Forelimb muscle (tissue), 1 donor: ENCODE measurements around the gene ALKBH4. TPM values are rescaled to one million over a fixed set of nuclear protein-coding genes. Genes with fewer than 3 reads are reported as not detected.
"Not testable (repeated sequence)": the region's sequence is repeated elsewhere in the genome, so short reads cannot be mapped to it uniquely, and the experiment has no call there.

Source experiments
- DNase-seq: peaks from one replicate; pipeline ENCODE4 v3.0.0-alpha.2; 2013; ENCODE audit warnings: low read depth
- polyA plus RNA-seq: library from polyadenylated mRNA; unstranded; fragments of 120-200 nt; gene quantifications from one replicate; pipeline ENCODE4 v1.2.1, GENCODE V29; 2013; ENCODE audit not compliant: insufficient read length

The ALKBH4 gene
- polyA plus RNA-seq, 1 donor = 7.9 TPM

DNA sequence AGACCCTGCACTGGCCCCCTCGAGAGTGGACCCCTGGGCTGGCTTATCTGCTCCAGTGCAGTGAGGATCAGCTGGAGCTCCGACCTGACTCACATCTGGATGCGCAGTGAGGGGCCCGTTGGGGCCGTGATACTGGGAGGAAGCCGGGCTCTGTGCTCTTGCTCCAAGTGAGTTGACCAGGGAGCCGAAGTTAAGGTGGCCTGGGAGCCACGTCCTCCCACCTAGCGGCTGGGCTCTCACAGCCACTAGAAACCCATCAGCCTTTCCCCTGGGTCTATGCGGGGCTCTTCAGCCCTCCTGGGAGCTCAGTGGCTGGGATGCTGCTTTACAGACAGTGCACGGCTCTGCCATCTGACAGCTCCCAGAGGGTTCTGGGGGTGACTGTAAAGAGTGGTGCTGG lies 9.1 kb downstream of the ALKBH4 start:
- DNase-seq = no peak

GRCh38 chr7:102454932-102455331 lies 9.7 kb downstream of the ALKBH4 start:
- not testable (repeated sequence) for DNase-seq

DNA sequence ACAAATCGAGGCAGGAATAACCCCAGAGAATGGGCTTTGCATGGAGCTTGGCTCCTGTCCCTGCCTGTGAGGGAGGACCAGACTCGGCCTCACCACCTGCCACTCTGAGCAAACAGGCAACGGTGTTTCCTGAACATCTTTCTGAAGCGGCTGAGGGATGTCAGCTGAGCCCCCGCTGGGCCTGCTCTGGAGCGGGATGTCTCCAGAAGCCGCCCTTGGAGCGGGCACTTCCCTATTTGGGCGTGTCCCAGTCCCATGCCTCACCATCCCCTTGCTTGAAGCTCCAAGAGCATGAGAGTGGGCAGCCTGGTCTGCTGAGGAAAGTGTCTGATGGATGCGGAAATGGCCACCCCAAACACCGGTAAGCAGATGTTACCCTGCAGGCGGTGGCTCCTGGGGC lies 10.2 kb downstream of the ALKBH4 start:
- no peak for DNase-seq

DNA sequence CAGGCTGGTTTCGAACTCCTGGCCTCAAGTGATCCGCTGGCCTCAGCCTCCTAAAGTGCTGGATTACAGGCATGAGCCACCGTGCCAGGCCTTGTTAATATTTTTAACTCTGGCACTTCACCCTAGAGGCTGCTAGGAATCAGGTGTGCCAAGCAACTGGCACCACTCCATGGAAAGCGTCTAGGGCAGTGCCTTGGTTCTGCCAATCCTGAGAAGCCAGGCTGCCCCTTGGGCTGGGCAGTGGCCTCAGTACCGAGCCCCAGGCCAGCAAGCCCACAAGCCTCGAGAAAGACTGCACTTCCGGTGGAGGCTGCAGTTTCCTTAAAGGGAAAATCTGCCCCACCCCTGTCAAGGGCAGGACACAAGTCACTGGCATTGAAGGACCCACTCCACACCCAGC lies 11.3 kb downstream of the ALKBH4 start:
- DNase-seq = no peak

DNA sequence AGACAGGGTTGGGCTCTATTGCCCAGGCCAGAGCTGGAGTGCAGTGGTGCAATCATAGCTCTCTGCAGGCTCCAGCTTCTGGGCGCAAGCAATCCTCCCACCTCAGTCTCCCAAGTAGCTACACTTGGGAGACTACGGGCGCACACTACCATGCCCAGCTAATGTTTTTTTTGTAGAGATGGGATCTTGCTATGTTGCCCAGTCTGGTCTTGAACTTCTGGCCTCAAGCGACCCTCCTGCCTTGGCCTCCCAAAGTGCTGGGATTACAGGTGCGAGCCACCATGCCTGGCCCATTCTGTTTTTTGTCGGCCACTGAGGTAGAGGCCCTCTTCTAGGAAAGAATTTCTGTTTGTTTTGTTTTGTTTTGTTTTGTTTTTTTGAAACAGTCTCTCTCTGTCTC lies 12.2 kb downstream of the ALKBH4 start:
- DNase-seq = no peak

DNA sequence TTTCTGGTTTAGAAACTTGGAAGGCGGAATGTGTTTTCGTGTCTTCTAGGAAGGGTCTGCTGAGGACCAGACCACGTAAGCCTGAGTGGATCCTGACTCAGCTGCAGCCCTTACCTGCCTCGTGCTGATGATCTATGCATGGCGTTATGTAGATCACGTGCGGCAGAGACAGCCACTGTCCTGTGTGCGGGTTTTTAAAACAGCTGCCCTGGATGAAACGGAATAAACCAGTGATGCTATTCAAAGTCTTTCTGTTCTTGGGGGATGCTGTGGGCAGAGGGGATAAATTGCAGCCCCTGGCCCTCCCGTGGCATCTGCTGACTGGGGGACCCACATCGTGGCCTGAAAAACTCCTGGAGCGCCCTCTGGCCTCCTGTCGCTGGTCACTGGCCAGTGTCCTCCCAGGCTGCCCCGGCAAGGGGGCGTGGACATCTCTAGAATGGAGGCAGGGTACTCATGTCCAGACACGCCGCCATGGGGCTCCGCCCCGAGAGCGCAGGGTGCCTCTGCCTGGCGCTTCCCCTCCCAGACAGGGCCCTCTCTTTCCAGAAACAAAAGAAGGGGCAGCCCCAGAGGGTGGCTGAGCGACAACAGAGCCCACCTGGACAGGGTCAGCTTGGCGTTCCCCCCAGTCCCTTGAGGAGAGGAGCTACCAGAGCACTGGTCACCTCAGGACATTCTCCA lies 13.2 kb downstream of the ALKBH4 start:
- no peak for DNase-seq

GRCh38 chr7:102450242-102450641 lies 14.4 kb downstream of the ALKBH4 start:
- DNase-seq = no peak

DNA sequence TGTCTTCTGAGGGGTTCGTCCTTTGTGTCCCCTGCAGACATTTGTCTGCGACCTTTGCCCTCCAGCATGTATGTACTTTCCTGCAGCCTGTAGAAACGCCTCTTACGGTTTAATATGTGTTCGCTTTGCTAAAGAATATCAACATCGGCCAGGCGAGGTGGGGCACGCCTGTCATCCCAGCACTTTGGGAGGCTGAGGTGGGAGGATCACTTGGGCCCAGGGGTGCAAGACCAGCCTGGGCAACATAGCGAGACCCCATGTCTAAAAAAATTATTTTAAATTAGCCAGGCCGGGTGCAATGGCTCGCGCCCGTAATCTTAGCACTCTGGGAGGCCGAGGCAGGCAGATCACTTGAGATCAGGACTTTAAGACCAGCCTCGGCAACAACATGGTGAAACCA lies 15.5 kb downstream of the ALKBH4 start:
- DNase-seq = no peak

GRCh38 chr7:102447311-102447710 lies 17.4 kb downstream of the ALKBH4 start:
- no peak for DNase-seq

GRCh38 chr7:102446387-102447156 lies 18.1 kb downstream of the ALKBH4 start:
- no peak for DNase-seq

- no peak for DNase-seq
These were observed 19.0 kb downstream of the ALKBH4 start for GRCh38 chr7:102445674-102446071.

DNA sequence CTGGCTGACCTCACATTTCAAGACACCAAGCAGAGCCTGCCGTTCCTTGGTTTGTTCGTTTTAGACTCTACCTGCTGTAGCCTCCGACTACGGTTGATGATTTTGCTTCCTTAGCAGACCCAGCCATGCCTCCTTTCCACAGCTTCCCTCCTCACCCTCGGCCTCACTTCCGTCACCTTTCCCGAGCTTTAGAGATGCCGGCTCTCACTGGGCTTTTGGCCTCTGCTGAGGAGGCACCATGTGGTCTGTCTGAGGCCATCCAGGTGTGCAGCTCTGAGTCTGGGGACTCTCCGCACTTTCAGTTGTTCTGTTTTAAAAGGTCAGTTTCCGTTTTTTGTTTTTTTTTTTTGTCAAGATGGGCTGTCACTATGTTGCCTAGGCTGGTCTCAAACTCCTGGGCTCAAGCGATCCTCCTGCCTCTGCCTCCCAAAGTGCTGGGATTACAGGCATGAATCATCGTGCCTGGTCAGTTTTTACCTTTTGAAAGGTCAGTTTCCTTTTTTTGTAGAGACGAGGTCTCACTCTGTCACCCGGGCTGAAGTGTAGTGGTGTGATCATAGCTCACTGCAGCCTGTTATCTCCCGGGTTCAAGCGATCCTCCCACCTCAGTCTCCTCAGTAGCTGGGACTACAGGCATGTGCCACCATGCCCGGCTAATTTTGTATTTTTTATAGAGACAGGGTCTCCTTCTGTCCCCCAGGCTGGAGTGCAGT lies 19.5 kb downstream of the ALKBH4 start:
- no peak for DNase-seq

DNA sequence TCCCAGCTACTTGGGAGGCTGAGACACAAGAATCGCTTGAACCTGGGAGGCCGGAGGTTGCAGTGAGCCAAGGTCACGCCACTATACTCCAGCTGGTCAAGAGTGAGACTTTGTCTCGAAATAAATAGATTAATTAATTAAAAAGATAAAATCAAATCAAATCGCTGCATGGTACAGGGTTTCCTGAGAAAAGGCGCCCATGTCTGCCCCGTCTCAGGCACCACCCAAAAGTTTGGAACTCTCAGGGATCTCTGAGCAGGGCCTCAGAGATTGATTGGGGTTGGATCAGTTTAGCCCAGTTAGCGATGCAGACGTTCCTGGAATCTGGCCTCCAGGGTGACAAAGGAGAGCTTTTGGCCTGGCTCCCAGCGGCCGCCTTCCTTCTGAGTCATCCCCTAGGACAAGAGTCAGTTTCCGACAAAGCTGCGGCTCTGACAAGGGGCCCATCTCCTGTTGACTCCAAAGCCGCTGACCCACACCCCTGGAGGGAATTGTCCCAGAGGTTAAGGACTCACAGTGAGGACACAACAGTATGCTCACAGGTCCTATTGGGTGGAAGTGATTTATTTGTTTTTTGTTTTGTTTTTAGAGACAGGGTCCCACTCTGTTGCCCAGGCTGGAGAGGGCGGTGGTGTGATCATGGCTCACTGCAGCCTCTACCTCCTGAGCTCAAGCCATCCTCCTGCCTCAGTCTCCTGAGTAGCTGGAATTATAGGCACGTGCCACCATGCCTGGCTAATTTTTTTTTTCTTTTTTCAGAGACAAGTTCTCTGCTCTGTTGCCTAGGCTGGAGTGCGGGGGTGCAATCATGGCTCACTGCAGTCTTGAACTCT lies 24.5 kb downstream of the ALKBH4 start:
- no peak for DNase-seq

DNA sequence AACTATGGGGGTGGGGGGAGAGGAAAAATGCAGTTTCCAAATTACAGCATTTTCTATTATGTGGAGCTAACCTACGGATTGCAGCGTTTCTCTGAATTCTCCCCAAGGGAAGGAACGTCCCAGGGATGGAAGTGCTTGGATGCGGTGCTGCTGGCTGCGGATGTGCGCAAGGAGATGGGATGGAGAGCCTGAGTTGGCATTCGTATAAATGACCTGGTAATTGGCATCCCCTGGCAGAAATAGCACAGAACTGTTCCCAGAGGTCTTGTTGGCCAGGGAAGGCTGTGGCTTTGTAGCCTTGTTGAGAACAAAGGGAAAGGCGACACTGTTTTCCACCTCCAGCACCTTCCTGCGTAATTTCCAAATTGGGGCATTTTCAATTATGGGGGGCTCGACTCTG lies 28.5 kb downstream of the ALKBH4 start:
- DNase-seq = no peak

- DNase-seq = no peak
These were observed 30.6 kb downstream of the ALKBH4 start for GRCh38 chr7:102434039-102434486.

DNA sequence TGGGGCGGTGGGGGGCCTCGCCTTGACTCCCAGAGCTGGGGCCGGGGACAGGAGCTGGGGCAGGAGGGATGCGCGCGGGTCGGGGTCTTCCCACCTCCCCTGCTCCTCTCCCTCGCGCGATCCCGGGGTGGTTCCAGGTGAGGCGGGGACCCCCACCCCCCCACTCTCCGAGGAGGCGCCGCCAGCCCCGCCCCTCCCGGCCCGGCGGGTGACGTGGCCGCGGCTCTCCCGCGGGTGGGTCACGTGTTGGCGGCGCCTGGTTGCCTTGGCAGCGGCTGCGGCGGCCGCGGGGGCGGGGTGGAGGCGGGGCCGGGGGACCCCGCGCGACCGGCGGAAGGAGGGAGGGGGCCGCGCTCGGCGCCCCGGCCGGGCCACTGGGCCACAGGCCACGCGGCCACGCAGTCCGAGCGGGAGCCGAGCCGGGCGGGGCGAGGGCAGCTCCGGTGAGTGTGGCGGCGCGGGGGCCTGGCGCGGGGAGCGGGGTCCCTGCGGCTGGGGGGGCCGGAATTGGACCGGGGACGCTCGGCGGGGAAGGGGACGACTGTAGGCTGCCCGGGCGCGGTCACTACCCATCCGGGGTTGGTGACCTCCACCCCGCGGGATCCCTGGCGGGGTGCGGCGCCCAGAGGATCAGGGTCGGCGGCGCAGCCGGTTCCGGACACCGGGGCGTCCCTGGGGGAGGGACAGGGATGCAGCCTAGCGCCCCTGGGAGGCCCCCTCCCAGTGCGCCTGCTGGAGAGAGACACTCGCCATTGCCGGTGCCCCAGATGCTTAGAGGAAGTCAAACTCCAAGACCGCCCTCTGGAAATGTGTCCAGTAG lies 31.2 kb downstream of the ALKBH4 start, which contains the start of gene ORAI2:
TSS of gene ORAI2 (plus strand) at position 357 of the 820 bp plus-strand sequence. CDS start 5,382 bp downstream, outside the sequence.
- no peak for DNase-seq

- DNase-seq = no peak
These were observed 32.0 kb downstream of the ALKBH4 start for GRCh38 chr7:102432442-102433218.

GRCh38 chr7:102431617-102432298 lies 32.9 kb downstream of the ALKBH4 start:
- DNase-seq = no peak
